GF-D8 (cell line): Measurements from ENCODE around the gene ADAMTS6.
"Not testable (repeated sequence)": the region's sequence is repeated elsewhere in the genome, so short reads cannot be mapped to it uniquely, and the experiment has no call there.

Experiments
- DNase-seq: peaks from one replicate; lab custom pipeline; 2025; lab: John Stamatoyannopoulos, UW

ADAMTS6 gene

GRCh38 chr5:65364907-65365306 is 116.8 kb downstream of the ADAMTS6 start:
- DNase-seq, result no peak

GRCh38 chr5:65363499-65363898 is 118.2 kb downstream of the ADAMTS6 start:
- no peak for DNase-seq

GRCh38 chr5:65359981-65360380 is 121.7 kb downstream of the ADAMTS6 start:
- DNase-seq, result no peak

GRCh38 chr5:65359569-65359968 is 122.2 kb downstream of the ADAMTS6 start:
- no peak for DNase-seq

GRCh38 chr5:65356274-65356673 is 125.4 kb downstream of the ADAMTS6 start:
- DNase-seq, result no peak

- DNase-seq, result no peak
Observed at GRCh38 chr5:65355301-65355700, 126.4 kb downstream of the ADAMTS6 start.

- no peak for DNase-seq
Observed at GRCh38 chr5:65341835-65342234, 139.9 kb downstream of the ADAMTS6 start.

GRCh38 chr5:65338606-65339151 is 143.0 kb downstream of the ADAMTS6 start:
- no peak for DNase-seq

GRCh38 chr5:65334077-65334476 is 147.6 kb downstream of the ADAMTS6 start:
- no peak for DNase-seq

- no peak for DNase-seq
Observed at GRCh38 chr5:65332591-65332990, 149.1 kb downstream of the ADAMTS6 start.

- DNase-seq, result no peak
Observed at GRCh38 chr5:65329266-65329665, 152.5 kb downstream of the ADAMTS6 start.

GRCh38 chr5:65327582-65327981 is 154.1 kb downstream of the ADAMTS6 start:
- no peak for DNase-seq

- DNase-seq, result no peak
Observed at GRCh38 chr5:65326922-65327321, 154.8 kb downstream of the ADAMTS6 start.

GRCh38 chr5:65324226-65324625 is 157.5 kb downstream of the ADAMTS6 start:
- DNase-seq, result no peak

- not testable (repeated sequence) for DNase-seq
Observed at GRCh38 chr5:65320704-65321103, 161.0 kb downstream of the ADAMTS6 start.

- no peak for DNase-seq
Observed at GRCh38 chr5:65320250-65320649, 161.5 kb downstream of the ADAMTS6 start.

GRCh38 chr5:65307931-65308330 is 173.8 kb downstream of the ADAMTS6 start:
- no peak for DNase-seq

GRCh38 chr5:65307088-65307487 is 174.6 kb downstream of the ADAMTS6 start:
- no peak for DNase-seq

GRCh38 chr5:65305913-65306312 is 175.8 kb downstream of the ADAMTS6 start:
- DNase-seq, result no peak

- no peak for DNase-seq
Observed at GRCh38 chr5:65299861-65300260, 181.9 kb downstream of the ADAMTS6 start.

- DNase-seq, result no peak
Observed at GRCh38 chr5:65296067-65296466, 185.7 kb downstream of the ADAMTS6 start.

- DNase-seq, result no peak
Observed at GRCh38 chr5:65292196-65292595, 189.5 kb downstream of the ADAMTS6 start.

GRCh38 chr5:65290677-65291076 is 191.0 kb downstream of the ADAMTS6 start:
- no peak for DNase-seq

- no peak for DNase-seq
Observed at GRCh38 chr5:65288657-65289056, 193.1 kb downstream of the ADAMTS6 start.

GRCh38 chr5:65279603-65280002 is 202.1 kb downstream of the ADAMTS6 start:
- DNase-seq, result no peak
